Activated CD8-positive, alpha-beta T cell treated with anti-CD3 and anti-CD28 coated beads, Interleukin-2, amount 10 ng/mL, durations not matched to agents 7 days and 5 days (primary cell): ENCODE measurements around the gene DYNLT2. TPM values are rescaled to one million over a fixed set of nuclear protein-coding genes. Genes with fewer than 3 reads are reported as not detected.
"Not testable (repeated sequence)": the region's sequence is repeated elsewhere in the genome, so short reads cannot be mapped to it uniquely, and the experiment has no call there.

Source experiments
- ATAC-seq: fragments of 150-1000 bp; cut with Tn5 transposase; one replicate; pipeline ENCODE4 v1.10.0; 2021; ENCODE audit warnings: moderate library complexity
- CTCF ChIA-PET: fragments of 350-600 bp; sonication (Branson Sonifier 250); formaldehyde crosslinking; loops from one replicate; lab custom pipeline; 2021; ENCODE audit warnings: antibody characterized with exemption; lab: Charles Lee
- POLR2A ChIA-PET: fragments of 350-600 bp; sonication (Branson Sonifier 250); formaldehyde crosslinking; loops from one replicate; lab custom pipeline; 2021; ENCODE audit warnings: antibody characterized with exemption; lab: Charles Lee
- DNase-seq: peaks from one replicate; pipeline ENCODE4 v3.0.0-alpha.2; 2020
- H3K27ac Mint-ChIP-seq: one replicate; pipeline ENCODE4 v1.8.0; 2021; ENCODE audit warnings: mild to moderate bottlenecking, mixed read lengths
- H3K27me3 Mint-ChIP-seq: one replicate; pipeline ENCODE4 v1.8.0; 2021; ENCODE audit warnings: low read depth, mixed read lengths
- H3K36me3 Mint-ChIP-seq: one replicate; pipeline ENCODE4 v1.8.0; 2021; ENCODE audit warnings: low read depth, mixed read lengths
- H3K4me1 Mint-ChIP-seq: one replicate; pipeline ENCODE4 v1.8.0; 2021; ENCODE audit warnings: low read depth, mixed read lengths
- H3K4me3 Mint-ChIP-seq: one replicate; pipeline ENCODE4 v1.8.0; 2021; ENCODE audit warnings: mild to moderate bottlenecking, mixed read lengths
- H3K9me3 Mint-ChIP-seq: one replicate; pipeline ENCODE4 v1.8.0; 2022; ENCODE audit warnings: mixed read lengths; ENCODE audit not compliant: insufficient read depth
- total RNA-seq, 2 experiments: library from RNA; stranded (reverse); gene quantifications; one replicate each; pipeline ENCODE4 v1.2.3, GENCODE V29; 2021

DYNLT2 gene
- total RNA-seq, 2 experiments from 2014 or later: 2.1 to 2.6 TPM

- DNase-seq (no peak), ATAC-seq (no peak)
- Mint-ChIP-seq H3K4me3 (no peak overlapping the region), H3K36me3 (peaks cover 52% of the 10 kb centered on the region), H3K27ac (no peak overlapping the region), H3K4me1 (peaks cover 3% of the 10 kb centered on the region), H3K9me3 (no peaks in the 10 kb centered on the region), H3K27me3 (no peaks in the 10 kb centered on the region)
- POLR2A ChIA-PET: no interaction called here
- CTCF ChIA-PET: no interaction called here
Measured at GRCh38 chr6:169714178-169714577, 37.2 kb downstream of the DYNLT2 start.

- Mint-ChIP-seq H3K9me3 (no peaks in the 10 kb centered on the region), H3K27ac (no peak overlapping the region), H3K27me3 (no peaks in the 10 kb centered on the region), H3K4me1 (peaks cover 11% of the 10 kb centered on the region), H3K36me3 (peaks cover 41% of the 10 kb centered on the region), H3K4me3 (no peak overlapping the region)
- DNase-seq (no peak), ATAC-seq (no peak)
- ChIA-PET CTCF (interaction anchor here (1.1 to 1.8 kb wide), 2 partner anchors 10 to 12 kb away, joined by 5 to 6 read pairs; no protein-coding TSS in a partner anchor), POLR2A (interaction anchor here (1.0 to 2.8 kb wide), 2 partner anchors 8 to 14 kb away, joined by 3 to 19 read pairs; partner anchors contain the start of genes C6orf120 and WDR27)
Measured at GRCh38 chr6:169710009-169710408, 41.4 kb downstream of the DYNLT2 start.

- POLR2A ChIA-PET: interaction anchor here (1.2 kb wide), 2 partner anchors 15 to 41 kb away, joined by 4 read pairs; partner anchors contain the start of gene PHF10
- no peaks in the 10 kb centered on the region for H3K27me3 Mint-ChIP-seq
- no peak for DNase-seq
- CTCF ChIA-PET: interaction anchor here (1.1 to 1.8 kb wide), 2 partner anchors 10 to 12 kb away, joined by 5 to 6 read pairs; no protein-coding TSS in a partner anchor
- peaks cover 39% of the 10 kb centered on the region for H3K36me3 Mint-ChIP-seq
- no peak overlapping the region for H3K27ac Mint-ChIP-seq
- H3K4me1 Mint-ChIP-seq: peaks cover 15% of the 10 kb centered on the region
- H3K4me3 Mint-ChIP-seq: no peak overlapping the region
- no peak for ATAC-seq
- H3K9me3 Mint-ChIP-seq: no peaks in the 10 kb centered on the region
Measured at GRCh38 chr6:169709293-169709692, 42.1 kb downstream of the DYNLT2 start.

- Mint-ChIP-seq H3K9me3 (no peaks in the 10 kb centered on the region), H3K27ac (no peak overlapping the region), H3K4me1 (peaks cover 30% of the 10 kb centered on the region), H3K4me3 (no peak overlapping the region), H3K27me3 (no peaks in the 10 kb centered on the region), H3K36me3 (peaks cover 41% of the 10 kb centered on the region)
- ATAC-seq (no peak), DNase-seq (no peak)
- ChIA-PET POLR2A (interaction anchor here (1.1 to 1.2 kb wide), 2 partner anchors 12 to 16 kb away, joined by 3 to 4 read pairs; partner anchors contain the start of gene PHF10), CTCF (no interaction called here)
Measured at GRCh38 chr6:169707772-169708171, 43.6 kb downstream of the DYNLT2 start.

DNA sequence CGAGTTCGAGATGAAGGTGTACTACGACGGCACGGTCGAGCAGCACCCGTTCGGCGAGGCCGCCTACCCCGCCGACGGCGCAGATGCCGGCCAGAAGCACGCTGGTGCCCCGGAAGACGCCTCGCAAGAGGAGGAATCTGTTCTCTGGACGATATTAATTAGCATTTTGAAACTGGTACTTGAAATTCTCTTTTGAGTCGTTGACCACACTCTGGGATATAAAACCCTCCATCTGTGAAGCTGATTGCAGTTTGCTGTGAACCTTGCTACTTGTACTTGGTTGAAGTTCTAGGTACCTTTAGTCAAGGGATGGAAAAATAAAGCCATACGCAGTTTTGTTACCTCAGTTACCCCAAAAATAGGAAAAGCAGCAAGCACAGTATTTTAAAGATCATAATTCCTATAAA, 48.5 kb downstream of the DYNLT2 start:
- no peak for DNase-seq
- ChIA-PET POLR2A (interaction anchor here (0.9 to 4.9 kb wide), 9 partner anchors 9 to 881 kb away, joined by 3 to 47 read pairs (median 8); partner anchors contain the start of genes DYNLT2, ERMARD and PDCD2), CTCF (interaction anchor here (0.8 to 3.2 kb wide), 5 partner anchors 19 to 49 kb away, joined by 3 to 19 read pairs (median 4); partner anchors contain the start of genes DYNLT2 and ERMARD)
- Mint-ChIP-seq H3K4me1 (peaks cover 48% of the 10 kb centered on the region), H3K9me3 (no peaks in the 10 kb centered on the region), H3K4me3 (peak overlapping the region; percentile 90), H3K27ac (peak overlapping the region; percentile 92), H3K36me3 (peaks cover 32% of the 10 kb centered on the region), H3K27me3 (no peaks in the 10 kb centered on the region)
- ATAC-seq: peak; percentile 15

- CTCF ChIA-PET: interaction anchor here (0.8 to 3.2 kb wide), 6 partner anchors 9 to 50 kb away, joined by 3 to 19 read pairs (median 4); partner anchors contain the start of genes DYNLT2 and ERMARD
- peak within 1 kb of the TSS; percentile 90 for H3K4me3 Mint-ChIP-seq
- no peaks in the 10 kb centered on the region for H3K27me3 Mint-ChIP-seq
- POLR2A ChIA-PET: interaction anchor here (0.7 to 4.9 kb wide), 16 partner anchors 9 to 882 kb away, joined by 3 to 47 read pairs (median 4); partner anchors contain the start of genes DYNLT2, ERMARD and PDCD2
- H3K27ac Mint-ChIP-seq: peak within 1 kb of the TSS; percentile 92
- DNase-seq: peak; percentile 97
- peaks cover 52% of the 10 kb centered on the region for H3K4me1 Mint-ChIP-seq
- peak; percentile 91 for ATAC-seq
- peaks cover 35% of the 10 kb centered on the region for H3K36me3 Mint-ChIP-seq
- H3K9me3 Mint-ChIP-seq: no peaks in the 10 kb centered on the region
Measured at GRCh38 chr6:169701954-169702839, 49.2 kb downstream of the DYNLT2 start, which contains the start of the genes C6orf120 and WDR27. TSS of gene C6orf120 (plus strand) at chr6:169702126. CDS start at chr6:169702460, 334 bp downstream. TSS of gene WDR27 (minus strand) at chr6:169702029. CDS start at chr6:169689005, 13,024 bp downstream.

- POLR2A ChIA-PET: interaction anchor here (0.7 to 4.9 kb wide), 14 partner anchors 10 to 883 kb away, joined by 3 to 47 read pairs (median 4); partner anchors contain the start of genes DYNLT2, ERMARD and PDCD2
- peaks cover under 1% of the 10 kb centered on the region for H3K9me3 Mint-ChIP-seq
- peak overlapping the region; percentile 90 for H3K4me3 Mint-ChIP-seq
- DNase-seq (peak; percentile 33), ATAC-seq (peak; percentile 8)
- no peaks in the 10 kb centered on the region for H3K27me3 Mint-ChIP-seq
- peaks cover 51% of the 10 kb centered on the region for H3K4me1 Mint-ChIP-seq
- CTCF ChIA-PET: interaction anchor here (1.1 to 3.2 kb wide), 4 partner anchors 8 to 50 kb away, joined by 3 to 19 read pairs (median 5); partner anchors contain the start of genes DYNLT2 and ERMARD
- H3K27ac Mint-ChIP-seq: peak overlapping the region; percentile 87
- peaks cover 32% of the 10 kb centered on the region for H3K36me3 Mint-ChIP-seq
Measured at GRCh38 chr6:169701311-169701953, 49.9 kb downstream of the DYNLT2 start.

GRCh38 chr6:169700296-169700695, 51.1 kb downstream of the DYNLT2 start:
- Mint-ChIP-seq H3K36me3 (peaks cover 32% of the 10 kb centered on the region), H3K4me3 (peak overlapping the region; percentile 31), H3K27ac (no peak overlapping the region), H3K4me1 (peaks cover 44% of the 10 kb centered on the region), H3K27me3 (no peaks in the 10 kb centered on the region), H3K9me3 (peaks cover 3% of the 10 kb centered on the region)
- ATAC-seq: no peak
- ChIA-PET CTCF (interaction anchor here (1.1 kb wide), 1 partner anchor 18 kb away, joined by 3 read pairs; no protein-coding TSS in a partner anchor), POLR2A (interaction anchor here (0.9 to 4.9 kb wide), 3 partner anchors 22 to 51 kb away, joined by 3 to 47 read pairs (median 39); partner anchors contain the start of genes DYNLT2 and ERMARD)
- no peak for DNase-seq

GRCh38 chr6:169697115-169697514, 54.3 kb downstream of the DYNLT2 start:
- ATAC-seq, DNase-seq, H3K4me3 Mint-ChIP-seq, H3K27ac Mint-ChIP-seq, POLR2A ChIA-PET, H3K27me3 Mint-ChIP-seq, H3K9me3 Mint-ChIP-seq: not testable (repeated sequence)
- peaks cover 19% of the 10 kb centered on the region for H3K36me3 Mint-ChIP-seq
- peaks cover 21% of the 10 kb centered on the region for H3K4me1 Mint-ChIP-seq
- CTCF ChIA-PET: interaction anchor here (0.8 kb wide), 1 partner anchor 44 kb away, joined by 3 read pairs; no protein-coding TSS in a partner anchor

GRCh38 chr6:169695131-169695530, 56.2 kb downstream of the DYNLT2 start:
- DNase-seq: no peak
- H3K9me3 Mint-ChIP-seq: peaks cover 3% of the 10 kb centered on the region
- POLR2A ChIA-PET: no interaction called here
- peaks cover 12% of the 10 kb centered on the region for H3K4me1 Mint-ChIP-seq
- no peak overlapping the region for H3K4me3 Mint-ChIP-seq
- no peaks in the 10 kb centered on the region for H3K27me3 Mint-ChIP-seq
- no peak overlapping the region for H3K27ac Mint-ChIP-seq
- no peak for ATAC-seq
- CTCF ChIA-PET: no interaction called here
- H3K36me3 Mint-ChIP-seq: peaks cover 19% of the 10 kb centered on the region
